Activated CD4-positive, alpha-beta T cell treated with anti-CD3 and anti-CD28 coated beads, Interleukin-2, amount 50 U/mL, for 1 hour (primary cell): ENCODE results near the gene CYP19A1.
"Not testable (repeated sequence)": the region's sequence is repeated elsewhere in the genome, so short reads cannot be mapped to it uniquely, and the experiment has no call there.

Experiments used
- DNase-seq: peaks from one replicate; pipeline ENCODE4 v3.0.0-alpha.2; 2020

Gene CYP19A1

DNA sequence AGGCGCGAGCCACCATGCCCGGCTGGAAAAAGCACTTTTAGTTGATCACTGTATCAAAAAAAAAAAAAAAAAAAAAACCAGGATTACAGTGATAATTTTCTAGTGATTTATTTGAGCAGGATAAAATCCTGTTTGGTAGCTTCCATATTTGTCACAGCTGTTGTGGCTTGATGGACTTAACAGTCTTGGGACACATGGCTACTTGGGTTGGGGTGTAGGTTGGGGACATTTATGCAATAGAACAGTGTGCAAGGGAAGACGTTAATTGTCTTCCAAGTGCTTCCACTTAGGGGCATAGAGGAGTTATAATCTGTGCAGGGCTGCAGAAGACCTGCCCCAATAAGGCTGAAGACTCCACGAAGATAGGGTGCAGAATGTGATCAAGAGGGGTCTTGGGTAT lies 136.8 kb downstream of the CYP19A1 start:
- DNase-seq: no peak

DNA sequence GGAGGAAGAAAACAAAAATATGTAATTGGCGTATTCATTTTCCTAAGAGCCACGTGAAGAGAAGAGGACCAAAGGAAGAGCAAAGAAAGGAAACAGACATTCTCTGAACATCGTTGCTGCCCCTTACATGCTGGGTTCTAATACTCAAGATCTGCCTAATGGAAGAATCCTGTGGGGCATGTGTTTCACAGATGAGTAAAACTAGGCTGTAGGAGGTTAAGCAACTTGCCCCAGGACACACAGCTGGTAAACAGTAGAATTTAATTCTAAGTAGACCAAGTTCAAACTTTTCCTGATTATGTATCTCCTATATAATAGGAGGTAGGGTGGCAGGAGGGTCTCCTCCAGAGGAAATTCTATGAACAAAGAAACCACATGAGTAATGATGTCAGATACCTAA lies 137.6 kb downstream of the CYP19A1 start:
- no peak for DNase-seq

DNA sequence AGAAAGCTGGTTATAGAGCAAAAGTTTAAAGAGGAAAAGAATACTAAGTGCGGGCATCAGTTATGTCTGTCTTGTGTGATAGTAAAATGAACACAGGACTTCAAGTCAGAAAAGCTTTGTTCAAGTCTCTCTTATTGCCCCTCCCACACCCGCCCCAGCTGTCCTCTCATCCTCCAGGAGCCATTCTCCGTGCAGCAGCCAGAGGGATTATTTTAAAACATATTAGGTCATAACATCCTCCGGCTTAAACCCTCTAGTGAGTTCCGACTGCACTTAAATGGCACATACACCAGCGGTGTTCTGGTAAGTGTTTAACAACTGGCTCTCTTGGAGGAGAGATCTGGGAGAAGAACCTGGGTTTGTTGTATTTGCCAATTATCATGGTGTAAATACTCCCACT lies 138.9 kb downstream of the CYP19A1 start:
- no peak for DNase-seq

DNA sequence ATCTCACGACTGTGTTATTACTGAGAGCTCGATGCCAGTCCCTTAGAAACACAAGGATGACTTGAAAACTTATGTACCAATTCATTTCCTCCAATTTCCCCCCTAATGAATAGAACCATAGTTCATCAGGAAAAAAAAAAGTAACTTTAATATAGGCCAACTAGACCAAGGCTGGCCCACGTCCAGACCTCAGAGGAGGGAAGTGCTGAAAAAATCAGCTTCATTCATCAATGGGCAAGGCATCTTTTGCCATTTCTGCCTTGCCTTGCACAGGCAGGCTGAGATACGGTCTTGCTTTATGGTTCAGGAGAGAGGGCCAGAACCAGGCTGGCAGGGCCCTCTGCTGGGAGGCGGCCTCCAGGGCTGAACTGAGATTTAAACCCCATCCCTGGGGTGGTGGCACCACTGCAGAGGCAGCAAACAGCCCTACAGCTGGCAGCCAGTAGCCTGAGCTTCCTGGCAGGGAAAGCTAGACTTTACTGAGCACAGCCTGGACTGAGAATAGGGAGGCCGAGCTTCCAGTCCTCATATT lies 139.6 kb downstream of the CYP19A1 start:
- no peak for DNase-seq

DNA sequence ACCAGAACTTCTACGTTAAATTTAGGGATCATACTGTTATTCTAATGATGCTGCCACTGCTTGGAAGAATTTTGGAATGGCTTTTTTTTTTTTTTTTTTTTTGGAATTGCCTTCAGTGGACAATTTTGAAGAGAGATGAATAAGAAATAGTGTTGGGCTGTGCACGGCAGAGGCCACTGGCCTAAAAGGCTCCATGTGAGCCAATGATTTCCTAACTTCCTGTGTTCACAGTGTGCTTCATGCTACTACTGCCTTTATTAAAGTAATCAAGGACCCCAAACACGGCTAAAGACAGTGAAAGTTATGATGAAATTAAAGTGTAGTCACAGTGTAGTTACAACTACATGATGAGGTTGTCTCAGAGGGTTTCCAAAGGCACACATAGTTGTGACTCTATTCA lies 142.9 kb downstream of the CYP19A1 start:
- DNase-seq: no peak

DNA sequence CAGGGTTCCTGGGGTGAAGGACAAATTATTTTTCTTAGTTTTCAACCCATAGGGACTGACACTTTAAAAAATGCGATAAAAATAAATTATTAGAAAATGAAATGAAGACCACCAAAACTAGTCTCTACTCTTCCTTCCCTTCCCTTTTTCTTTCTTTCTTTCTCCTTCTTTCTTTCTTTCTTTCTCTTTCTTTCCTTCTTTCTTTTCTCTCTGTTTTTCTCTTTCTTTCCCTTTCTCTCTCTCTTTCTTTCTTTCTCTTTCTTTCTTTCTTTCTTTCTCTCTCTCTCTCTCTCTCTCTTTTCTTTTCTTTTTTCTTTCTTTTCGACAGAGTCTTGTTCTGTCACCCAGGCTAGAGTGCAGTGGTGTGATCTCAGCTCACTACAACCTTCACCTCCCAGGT lies 144.4 kb downstream of the CYP19A1 start:
- DNase-seq: no peak

DNA sequence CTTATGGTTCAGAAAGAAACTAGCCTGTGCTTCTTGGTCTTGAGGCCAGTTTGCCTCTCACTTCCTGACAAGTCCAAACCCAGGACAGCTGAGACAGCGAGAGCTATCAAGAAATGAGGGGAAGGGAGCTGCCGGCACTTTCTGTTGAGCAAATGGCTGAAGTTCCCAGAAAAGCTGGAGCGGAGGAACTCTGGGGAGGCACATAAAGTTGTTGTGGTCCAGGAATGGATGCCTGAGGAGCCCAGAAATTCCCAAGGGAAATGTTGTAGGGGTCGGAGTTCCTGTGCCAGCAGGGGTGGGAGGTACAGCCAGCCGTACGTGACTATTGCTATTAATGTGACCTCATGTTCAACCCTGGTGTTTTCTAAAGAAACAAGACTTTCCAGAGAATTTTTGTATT lies 144.9 kb downstream of the CYP19A1 start:
- no peak for DNase-seq

DNA sequence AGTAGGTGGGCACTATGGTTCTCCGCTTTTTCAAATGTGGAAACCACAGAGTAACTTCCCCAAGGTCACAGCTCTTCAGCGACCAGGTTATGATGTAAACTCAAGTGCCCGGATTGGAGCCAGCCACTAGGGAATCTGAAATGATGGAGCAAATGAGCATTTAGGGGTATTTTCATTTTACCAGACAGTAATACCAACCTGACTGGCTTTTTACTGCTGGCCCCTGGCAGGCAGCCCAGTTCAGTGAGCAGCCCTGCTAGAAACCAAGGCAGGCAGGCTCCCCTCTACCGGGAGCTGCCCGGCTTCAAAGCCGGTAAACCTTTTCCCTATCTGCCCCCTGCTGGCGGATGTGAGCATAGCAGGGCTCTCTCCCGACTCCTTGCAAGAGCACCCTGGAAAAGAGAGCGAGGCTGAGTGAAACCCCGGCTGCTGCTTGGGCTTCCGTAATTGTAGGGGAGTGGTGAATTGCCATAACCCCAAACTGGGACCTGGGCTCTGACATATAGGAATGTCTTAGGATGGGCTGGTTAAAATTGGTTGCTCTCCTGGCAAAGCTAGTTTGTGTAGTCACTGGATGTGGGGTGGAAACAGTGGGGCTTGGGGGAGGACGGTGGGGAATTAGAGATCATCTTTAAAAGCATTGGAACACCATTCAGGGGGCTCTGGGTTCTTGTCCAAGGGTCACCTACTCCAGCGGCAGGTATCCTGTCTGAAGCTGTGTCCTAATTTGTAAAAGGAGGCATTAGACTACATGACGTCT lies 145.7 kb downstream of the CYP19A1 start:
- DNase-seq: peak; percentile 58

DNA sequence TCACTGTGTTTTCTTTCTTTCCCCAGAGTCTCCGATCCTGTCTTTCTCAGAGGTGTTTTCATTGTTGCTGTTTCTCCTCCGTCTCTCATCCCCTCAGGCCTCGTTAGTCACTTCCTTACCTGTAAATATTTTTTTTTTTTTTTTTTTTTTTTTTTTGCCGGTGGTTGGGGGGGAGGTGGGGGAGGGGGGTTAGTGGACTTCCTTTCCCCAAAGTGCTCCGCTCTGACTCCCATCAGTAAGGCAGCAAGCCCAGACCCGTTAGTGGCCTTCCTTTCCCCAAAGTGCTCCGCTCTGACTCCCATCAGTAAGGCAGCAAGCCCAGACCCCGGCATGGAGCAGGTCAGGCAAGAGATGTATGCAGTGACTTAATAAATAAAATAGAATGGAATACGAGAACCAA lies 146.6 kb downstream of the CYP19A1 start:
- DNase-seq: no peak

DNA sequence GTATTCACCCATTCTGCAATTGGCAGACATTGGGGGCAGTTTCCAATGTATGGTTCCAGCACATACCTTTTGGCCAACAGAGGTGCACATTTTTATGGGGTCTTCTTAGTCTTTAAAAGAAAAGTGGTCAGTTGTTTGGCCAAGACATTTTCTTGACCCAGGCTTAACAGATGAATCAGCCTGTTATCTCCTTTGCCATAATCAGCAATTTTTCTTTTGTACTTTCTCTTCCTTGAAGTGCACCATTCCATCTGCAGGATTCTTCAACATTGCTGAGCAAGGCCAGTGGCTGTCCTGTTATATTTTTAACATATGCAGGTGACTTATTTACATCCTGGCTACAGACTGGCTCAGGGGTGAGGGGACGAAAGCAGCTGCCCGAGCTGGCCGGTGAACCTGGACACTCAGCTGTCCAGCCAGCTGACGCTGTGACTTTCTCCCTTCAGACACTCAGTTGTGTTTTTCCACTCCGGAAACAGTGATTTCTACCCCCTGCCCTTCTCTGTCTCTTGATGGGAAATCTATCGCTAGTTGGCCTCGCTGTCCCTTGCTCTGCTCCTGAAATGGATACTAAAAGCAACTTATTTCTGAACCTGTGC lies 147.2 kb downstream of the CYP19A1 start:
- no peak for DNase-seq

DNA sequence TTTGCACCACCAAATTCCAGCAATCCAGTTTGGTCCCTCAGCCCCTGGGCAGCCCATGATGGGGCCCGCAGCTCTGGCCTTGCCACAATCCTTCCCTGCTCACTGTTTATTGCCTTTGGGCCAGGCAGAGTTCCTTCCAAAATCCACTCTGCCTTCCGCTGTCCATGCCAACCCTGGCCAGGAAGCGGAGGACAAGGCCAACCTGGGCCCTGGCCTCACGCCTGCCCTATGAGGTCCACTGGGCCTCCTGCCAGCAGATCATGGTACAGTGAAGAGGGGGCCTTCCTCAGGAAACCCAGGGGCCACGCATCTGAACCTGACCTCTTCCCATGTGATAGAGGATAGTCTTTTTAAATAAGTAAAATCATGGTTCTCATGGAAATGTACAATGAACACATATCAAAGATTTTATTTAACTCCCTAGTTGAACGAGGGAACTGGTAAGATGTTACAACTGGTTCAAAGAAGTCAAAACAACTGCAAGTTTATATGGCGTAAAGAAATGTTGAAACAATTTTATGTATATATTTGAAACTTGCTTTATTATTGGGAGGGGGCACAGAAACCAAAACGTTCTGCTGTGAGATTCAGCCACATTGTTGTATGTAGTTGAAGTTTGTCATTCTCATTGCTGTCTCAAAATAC lies 147.8 kb downstream of the CYP19A1 start:
- DNase-seq: no peak

DNA sequence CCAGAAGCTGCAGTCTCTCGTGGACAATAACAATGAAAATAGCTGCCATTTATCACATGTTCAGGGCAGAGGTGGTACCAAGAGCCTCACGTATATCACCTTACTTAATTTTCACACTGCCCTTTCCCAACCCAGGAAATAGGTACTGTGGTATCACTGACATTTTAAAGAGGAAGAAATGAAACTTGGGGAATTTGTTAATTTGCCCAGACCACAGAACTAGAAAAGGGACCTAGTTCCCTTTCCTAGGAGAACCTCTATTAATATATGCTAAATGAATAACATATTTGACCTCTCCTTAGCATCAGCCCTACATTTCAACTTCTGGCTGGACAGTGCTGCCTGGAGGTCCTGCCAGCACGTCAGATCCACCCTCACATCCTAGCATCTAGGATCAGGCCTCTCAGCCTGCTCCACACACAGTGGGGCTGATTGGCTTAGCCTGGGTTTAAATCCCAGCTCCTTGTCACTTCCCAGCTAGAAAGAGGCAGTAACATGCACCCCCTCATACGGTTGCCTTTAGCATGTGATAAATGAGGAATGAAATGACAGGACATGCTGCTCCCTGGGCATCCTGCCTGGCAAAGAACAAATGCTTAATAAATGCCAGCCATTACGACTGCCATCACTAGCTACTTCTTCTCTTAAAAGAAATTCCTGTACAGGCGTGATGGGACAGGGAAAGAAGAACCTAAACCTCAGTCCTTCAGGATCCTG lies 148.6 kb downstream of the CYP19A1 start:
- no peak for DNase-seq

DNA sequence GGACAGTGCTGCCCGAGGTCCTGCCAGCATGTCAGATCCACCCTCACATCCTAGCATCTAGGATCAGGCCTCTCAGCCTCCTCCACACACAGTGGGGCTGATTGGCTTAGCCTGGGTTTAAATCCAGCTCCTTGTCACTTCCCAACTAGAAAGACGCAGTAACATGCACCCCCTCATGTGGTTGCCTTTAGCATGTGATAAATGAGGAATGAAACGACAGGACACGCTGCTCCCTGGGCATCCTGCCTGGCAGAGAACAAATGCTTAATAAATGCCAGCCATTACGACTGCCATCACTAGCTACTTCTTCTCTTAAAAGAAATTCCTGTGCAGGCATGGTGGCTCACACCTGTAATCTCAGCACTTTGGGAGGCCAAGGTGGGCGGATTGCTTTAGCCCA lies 149.6 kb downstream of the CYP19A1 start:
- DNase-seq: not testable (repeated sequence)

DNA sequence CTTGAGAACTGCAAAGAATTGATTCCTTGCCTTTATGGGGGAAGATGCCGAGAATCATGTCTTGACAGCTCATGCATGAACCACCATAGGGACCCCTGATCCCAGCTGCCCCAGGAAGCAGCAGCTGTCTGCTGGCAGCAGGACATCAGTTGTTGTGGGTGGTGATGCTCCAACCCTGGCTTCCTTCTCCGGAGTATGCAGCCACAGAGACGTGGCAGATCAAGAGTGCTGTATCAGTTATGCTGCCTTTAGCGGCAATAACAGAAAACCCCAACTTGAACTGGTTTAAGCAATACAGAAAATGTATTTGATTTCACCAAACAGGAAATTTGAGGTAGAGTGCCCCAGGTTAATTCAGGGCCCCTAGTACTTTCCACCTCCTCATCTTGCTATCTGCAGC lies 151.5 kb downstream of the CYP19A1 start:
- no peak for DNase-seq

DNA sequence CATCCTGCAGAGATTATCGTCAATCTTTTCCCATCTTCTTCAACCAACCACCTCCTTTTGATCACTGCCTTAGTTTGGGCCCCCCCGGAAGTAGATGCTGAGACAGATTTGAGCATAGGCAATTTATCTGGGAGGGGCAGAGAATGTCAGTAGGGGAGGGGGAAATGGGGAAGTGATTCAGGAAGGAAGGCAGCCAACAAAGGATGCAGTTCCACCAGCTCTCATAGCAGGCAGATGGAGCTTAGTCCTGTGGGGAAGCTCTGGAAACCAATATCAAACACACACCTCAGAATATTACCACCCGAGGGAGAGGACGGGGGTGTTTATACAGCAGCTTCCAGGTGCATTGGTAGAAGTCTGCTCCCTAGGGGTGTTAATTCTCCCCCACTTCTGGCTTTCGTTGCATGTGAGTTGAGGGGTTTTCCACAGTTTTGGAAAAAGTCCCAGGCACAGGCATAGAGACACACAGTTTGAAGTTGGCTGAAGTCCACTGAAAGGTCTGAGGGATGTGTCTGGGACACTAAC lies 152.2 kb downstream of the CYP19A1 start:
- no peak for DNase-seq

DNA sequence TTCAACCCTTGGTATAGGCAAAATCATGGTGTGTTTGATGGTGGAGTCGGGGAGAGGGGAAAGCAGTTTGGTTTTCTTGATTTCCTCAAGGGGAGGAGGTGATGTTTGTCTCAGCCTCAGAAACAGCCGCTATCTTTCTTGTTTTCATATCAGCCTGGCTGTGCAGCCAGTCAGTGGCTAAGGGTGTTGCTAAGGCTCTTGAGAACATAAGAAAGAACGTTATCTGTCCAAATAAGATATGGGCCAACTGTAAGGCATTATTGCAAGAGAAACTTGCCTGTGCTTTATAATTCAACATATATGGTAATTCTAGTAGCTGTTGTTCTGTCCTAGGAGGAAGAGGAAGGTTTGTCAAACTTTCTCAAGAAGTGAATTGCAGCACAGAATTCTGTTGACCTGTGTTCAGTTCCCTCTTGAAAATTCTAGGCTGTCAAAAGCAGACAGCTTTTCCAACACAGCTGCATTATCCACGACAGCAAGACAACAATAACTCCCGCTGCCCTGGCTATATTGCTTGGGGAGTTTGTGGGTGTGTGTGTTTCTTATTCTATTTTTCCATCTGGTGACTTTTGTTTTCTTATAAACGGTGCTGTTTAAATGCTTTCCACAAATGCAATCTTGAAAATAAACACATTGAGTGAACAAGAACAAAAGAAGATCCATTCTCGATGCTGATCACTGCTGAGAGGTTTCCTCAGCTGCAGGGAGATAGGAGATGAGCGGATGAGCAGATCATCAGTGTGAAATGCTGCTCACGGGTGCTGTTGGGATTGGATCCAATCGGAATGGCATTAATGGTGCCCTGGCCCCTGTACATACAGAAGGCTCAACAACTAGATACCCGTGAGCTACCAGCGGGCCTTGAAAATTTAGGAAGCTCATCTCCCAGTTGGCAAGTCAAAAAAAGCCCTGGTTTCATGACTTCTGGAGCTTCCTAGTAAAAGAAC lies 152.9 kb downstream of the CYP19A1 start:
- DNase-seq: no peak

DNA sequence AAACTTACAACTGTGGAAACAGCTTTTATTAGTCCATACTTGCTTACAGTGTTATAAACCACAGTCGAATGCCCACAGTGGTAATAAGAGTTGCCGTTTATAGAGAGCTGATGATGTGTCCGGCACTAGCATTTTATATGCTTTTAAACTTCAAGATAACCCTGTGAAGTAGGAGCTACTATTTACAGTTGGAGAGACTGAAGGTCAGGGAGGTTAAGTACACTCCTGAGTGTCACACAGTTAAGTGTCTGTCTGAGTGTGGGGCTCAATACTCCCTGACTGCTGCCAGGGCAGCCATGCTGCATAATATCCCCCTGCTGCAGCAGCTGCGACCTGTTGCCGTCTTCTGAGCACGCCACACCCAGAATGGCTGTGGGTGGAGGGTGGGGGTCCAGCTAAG lies 153.8 kb downstream of the CYP19A1 start:
- DNase-seq: no peak

DNA sequence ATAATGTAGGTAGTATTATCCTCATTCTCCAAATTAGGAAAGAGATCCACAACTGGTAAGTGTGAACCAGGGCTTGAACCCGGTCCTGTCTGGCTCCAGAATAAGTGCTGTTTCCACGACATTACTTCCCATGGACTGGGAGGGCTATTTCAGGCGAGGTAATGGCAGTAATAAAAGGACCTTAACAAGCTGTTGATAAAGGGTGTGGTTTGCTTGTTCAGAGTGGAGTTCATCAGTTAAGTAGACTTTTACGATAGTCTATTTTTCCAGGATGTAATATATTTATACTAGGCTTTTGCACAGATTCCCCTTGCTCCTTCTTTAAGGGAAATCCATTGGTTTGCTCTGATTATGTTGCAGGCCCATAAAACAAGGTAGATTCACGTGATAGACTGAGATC lies 155.3 kb downstream of the CYP19A1 start:
- no peak for DNase-seq

DNA sequence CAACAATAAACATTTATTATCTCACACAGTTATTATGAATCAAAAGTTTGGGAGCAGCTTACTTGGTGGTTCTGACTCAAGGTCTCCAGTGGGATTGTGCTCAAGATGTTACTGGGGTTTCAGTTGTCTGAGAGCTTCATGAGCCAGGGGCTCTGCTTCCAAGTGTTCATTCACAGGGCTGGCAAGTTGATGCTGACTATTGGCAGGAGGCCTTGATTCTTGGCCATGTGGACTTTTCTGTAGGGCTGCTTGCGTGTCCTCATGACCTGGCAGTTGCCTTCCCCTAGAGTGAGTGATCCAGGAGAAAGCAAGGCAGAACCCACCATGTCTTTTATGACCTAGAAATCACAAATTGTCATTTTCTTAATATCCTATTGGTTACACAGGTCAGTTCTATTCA lies 156.5 kb downstream of the CYP19A1 start:
- DNase-seq: no peak

DNA sequence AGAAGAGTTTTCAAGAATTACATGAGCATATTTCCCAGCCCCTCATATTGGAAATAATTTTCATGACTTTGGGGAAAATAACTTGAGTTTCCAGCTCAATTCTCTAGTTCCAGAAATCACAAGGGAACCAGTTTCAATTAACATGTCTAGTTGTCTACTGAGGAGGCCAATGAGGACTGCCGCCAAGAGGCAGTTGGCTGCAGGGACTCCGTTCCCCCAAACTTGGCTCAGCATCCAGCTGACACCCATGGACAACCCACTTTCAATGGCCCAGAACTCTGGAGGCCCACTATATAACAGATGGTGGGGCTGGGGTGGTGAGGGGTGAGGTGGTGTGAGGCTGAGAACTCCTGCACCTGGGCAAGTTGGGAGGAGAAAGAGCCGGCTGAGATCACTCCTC lies 157.2 kb downstream of the CYP19A1 start:
- DNase-seq: no peak

DNA sequence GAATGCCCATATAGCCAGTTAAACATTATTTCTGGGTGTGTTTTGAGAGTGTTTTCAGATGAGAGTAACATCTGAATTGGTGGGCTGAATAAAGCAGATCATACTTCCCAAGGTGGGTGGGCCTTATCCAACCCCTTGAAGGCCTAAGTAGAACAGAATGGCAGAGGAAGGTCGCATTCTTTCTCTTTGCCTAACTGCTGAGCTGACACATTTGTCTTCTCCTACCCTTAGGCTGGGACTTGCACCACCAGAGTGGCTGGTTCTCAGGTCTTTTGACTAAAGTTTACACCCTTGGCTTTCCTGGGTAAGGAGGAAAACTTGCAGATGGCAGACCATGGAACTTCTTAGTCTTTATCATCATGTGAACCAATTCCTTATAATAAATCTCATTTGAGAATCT lies 157.9 kb downstream of the CYP19A1 start:
- DNase-seq: no peak

DNA sequence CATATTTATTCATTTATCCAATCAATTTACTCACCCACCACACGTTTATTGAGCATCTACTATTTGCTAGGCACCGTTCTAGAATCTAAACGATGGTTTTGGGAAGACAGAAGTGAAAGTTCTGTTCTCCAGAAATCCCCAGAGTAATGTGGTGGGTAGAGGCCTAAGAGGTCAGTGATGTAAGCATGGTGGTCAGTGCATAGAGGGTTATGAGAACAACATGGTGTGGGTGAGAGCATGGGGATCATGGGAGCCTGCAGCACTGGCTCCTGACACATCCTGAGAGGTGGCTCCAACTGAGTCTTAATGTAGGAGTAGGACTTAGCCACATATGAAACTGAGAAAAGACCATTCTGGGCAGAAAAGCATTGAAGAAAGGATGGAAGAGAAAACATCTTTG lies 158.4 kb downstream of the CYP19A1 start:
- DNase-seq: no peak
